Left lobe of liver (tissue), 2 donors: ENCODE results near the gene FBN2. TPM values are rescaled to one million over a fixed set of nuclear protein-coding genes. Genes with fewer than 3 reads are reported as not detected.

ENCODE experiments used
- ATAC-seq: fragments of 200-7000 bp; cut with Tn5 transposase; one replicate; pipeline ENCODE4 v1.9.1; 2020; ENCODE audit warnings: mild to moderate bottlenecking, moderate library complexity
- DNase-seq: peaks from one replicate; pipeline ENCODE4 v3.0.0-alpha.2; 2020; ENCODE audit warnings: low spot score
- total RNA-seq: library from RNA; stranded (reverse); gene quantifications from one replicate; pipeline ENCODE4 v1.2.1, GENCODE V29; 2021
- donor health status: DM: no; HTN: no; CAD: no; lungs with moderate emphysema.
- donor health status: DM: no; HTN: yes; CAD: no.

FBN2 gene
- total RNA-seq, 1 donor from 2014 or later, result 0.73 TPM

DNA sequence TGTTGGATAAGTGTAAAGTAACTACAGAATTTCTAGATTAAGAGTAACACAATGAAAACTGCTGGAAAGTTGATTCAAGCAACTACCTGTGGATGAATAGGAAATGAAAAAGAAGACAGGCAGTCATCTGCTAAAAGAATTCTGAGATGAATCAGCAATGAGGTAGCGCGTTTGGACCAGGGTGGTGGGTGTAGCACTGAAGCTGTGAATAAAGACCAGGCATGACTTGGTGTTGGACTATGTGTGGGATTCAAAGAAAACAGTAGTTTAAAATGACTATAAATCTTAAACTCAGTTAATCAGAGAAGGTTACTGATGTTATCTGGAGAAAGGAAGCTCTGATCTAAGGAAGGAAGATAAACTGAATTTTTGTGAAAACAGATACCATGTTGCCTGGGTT is 159.8 kb downstream of the FBN2 start:
- DNase-seq (no peak), ATAC-seq (no peak)

DNA sequence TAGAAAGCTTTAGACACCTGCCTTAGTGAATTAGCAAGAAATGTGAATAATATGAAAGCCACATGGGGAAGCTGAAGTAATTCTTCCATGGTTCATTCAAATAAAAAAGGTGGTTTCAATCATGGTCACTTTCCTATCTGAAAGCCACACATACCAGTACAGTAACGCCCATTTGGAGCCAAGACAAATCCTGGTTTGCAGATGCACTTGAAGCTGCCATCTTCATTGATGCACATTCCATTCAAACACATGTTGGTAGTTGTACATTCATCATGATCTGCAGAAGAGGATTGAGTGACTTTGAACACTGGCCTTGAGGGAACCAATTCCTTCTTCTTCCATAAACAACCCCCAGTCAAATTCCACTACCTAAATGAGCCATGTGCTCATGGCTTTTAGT is 161.5 kb downstream of the FBN2 start:
- DNase-seq (no peak), ATAC-seq (no peak)

DNA sequence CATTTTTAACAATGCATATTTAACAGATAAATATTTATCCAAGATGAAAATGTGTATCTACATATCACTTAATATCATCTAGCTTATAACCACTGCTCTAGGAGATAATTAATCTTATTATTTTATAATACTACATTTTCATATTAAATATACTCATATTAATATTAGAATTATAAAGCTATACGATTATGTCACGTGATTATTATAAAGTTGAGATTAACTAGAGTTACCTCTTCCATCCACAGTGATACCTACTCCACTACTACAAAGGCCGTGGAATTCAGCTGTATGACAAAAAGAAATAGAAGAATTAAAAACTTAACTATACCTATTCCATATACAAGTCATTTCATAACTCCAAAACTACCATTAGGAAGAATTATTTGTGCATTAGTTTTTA is 171.9 kb downstream of the FBN2 start:
- ATAC-seq (no peak), DNase-seq (no peak)

DNA sequence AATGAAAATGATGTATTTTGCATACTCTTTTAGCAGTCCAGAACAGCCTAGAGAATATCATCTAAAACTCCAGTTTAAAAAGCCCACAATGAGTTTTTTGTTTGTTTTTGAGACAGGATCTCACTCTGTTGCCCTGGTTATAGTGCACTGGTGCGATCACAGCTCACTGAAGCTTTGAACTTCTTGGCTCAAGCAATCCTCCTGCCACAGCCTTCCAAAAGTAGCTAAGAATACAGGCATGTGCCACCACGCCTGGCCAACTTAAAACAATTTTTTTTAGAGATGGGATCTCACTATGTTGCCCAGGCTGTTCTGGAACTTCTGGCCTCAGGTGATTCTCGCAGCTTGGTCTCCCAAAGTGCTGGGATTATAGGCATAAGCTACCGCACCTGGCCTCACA is 175.7 kb downstream of the FBN2 start:
- no peak for DNase-seq
- ATAC-seq, result no peak

DNA sequence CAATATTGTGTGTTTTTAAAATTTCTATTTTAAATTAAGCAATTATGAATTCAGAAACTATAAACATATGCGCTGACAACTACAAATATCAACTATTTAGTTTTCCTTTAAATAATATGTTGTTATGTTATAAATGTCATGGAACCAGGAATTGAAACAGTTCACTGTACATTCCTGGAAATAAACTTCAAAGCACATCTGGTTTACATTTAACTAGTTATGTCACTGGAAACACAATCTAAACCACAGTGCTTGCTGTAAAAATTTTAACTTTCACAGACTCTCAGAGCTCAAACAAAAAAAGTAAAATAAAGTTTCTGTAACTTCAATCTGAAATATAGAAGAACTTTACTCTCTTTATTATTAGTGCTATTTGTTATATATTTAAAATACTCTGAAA is 179.2 kb downstream of the FBN2 start:
- ATAC-seq, result no peak

DNA sequence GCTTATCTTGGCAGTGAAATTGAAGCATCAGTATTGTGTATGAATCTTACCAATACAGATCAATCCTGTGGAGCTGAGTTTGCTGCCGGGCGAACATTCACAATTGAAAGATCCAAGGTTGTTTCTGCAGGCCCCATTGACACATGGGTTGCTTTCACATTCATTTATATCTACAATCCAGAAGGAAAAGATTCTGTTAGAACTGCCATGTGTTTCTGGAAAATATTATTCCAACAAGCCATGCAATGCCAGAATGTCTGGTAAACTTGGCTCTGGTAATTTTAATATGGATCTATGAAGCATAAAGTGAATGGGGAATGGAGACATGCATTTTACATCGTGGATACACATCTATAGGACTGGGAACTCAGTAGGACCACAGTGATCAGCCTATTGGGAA is 180.8 kb downstream of the FBN2 start:
- ATAC-seq, result no peak
- DNase-seq, result no peak

More for the DNA sequence above, 179.2 kb downstream of the FBN2 start:
- DNase-seq, result no peak

DNA sequence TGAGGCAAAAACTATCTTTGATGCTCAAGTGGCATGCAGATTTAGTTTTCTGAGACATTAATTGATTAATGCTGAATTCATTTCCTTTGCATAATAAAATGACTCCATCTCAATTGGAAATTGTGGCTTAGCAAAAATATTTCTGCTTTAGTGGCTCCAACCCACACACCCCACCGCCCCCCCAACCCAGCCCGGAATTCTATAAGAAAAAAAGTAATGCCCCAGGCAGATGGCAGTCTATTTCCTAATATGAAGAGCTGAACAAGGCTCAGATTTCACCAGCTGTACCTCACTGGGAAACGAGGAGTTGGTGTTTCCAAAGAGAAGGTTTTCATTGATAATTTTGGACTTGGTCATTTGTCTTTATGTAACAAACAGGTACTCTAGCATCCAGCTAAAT is 182.1 kb downstream of the FBN2 start:
- no peak for DNase-seq
- ATAC-seq, result no peak

DNA sequence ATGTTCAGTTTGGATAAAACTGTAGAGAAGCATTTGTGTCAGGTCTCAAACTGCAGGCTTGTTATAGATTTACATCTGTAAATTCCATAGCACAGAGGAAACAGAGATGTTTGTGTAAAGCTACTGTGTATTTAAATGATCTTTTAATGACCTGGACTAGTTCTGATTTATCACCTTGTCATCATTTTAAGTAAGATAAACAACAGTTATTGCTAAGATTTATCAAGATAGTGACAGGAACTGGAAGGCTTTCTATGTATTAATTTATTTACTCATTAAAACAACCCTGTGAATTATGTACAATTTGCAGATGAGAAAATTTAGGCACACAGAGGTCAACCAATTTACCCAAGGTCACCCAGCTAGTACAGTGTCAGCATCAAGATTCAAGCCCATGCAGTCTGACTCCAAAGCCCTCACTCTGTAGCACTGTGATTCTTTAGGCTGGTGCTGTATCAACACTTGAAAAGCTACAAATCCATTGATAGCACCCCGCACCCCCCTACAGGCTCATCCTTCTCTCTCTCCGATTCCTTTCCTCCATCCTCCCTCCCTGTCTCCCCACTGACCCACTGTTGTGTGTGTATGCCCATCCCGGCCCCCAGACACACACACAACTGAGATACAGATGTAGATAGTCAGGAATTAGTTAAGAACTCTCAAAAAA is 184.5 kb downstream of the FBN2 start:
- DNase-seq, result no peak

DNA sequence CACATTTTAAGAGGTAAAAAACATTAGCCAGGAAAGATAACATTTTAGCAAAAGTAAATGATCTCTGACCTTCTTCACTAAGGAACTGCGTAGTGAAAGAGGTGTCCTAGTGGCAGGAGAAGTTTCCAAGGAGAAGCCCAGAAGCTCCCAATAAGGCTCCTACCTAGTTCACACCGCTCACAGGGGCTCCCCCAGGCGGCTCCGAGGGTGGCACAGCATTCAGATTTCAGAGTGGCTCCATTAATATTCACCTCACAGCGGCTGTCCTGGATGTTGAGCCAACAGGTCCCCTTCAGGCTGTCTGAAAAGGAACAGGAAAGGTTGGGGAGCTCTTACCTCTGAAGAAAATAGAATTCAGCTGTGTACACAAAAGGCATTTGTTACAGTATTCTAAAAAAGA is 187.3 kb downstream of the FBN2 start:
- ATAC-seq, result no peak
- DNase-seq, result no peak

More for the DNA sequence above, 184.5 kb downstream of the FBN2 start:
- no peak for ATAC-seq

DNA sequence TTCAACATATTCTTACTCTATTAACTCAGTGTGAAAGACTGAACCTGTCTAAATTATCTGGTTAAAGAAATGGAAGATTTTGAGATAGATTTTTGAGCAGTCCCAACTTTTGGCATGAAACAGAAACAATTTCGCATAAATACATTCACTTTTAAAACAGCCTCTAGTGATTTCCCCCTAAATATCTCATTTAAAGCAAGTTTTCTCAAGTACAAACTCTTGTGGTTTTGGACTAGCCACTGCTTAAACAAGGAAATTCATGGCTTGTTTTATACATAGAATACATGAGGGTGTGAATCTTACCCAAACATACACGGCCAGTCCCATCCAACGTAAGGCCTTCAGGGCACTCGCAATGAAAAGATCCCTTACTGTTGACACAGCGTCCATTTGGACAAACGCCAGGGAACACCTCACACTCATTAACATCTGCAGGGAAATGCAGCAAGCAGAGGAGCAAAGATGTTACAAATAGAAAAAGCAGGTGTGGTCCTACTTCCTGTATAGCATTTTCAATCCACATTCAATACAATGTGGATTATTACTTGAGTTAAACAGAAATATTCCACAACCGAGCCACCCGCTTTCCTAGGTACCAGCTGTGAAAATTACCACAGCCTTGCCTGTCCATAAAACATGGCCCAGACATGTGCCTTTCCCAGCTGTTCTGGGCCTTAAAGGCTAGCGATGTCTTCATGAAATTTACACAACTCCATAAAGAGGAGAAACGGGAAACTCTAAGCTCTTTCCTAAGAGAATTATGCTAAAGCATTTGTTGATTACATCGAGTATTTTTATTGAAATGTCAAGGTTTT is 188.8 kb downstream of the FBN2 start:
- ATAC-seq, result no peak
- DNase-seq, result no peak

DNA sequence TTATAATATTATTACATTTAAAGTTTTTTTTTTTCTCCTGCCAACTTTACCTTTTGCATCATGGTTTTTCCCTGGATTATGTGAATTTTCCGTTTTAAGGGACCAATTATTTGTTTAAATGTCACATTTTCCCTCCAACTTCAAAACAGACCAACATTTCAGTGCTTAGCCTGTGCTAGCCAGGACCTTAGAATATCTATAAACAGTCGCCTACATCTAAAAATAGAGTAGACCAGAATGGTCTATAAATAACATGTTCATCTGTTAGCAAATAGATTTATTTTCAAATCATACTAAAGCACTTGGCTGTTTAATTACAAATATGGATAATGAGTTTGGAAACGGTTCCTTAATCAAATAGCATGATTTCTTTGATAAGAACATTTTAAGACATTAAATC is 192.0 kb downstream of the FBN2 start:
- no peak for ATAC-seq
- no peak for DNase-seq

DNA sequence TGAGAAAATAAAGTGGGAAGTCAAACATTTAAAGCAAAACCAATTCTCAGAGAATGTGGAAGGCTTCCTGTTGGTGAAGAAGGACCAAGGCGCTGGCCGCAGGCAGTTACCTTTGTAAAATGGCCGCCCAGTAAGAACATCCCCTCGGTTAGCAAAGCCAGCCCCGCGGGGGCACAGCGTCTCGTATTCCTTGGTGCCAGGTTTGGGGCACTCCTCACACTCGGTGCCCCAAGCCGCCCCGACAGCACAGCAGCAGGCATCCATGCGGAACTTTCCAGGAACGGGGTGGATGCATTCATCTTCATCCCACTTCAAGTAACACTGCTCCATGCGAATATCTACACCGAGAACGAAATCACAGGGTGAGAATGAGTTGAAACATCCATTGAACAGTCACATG is 192.8 kb downstream of the FBN2 start:
- no peak for ATAC-seq
- no peak for DNase-seq

DNA sequence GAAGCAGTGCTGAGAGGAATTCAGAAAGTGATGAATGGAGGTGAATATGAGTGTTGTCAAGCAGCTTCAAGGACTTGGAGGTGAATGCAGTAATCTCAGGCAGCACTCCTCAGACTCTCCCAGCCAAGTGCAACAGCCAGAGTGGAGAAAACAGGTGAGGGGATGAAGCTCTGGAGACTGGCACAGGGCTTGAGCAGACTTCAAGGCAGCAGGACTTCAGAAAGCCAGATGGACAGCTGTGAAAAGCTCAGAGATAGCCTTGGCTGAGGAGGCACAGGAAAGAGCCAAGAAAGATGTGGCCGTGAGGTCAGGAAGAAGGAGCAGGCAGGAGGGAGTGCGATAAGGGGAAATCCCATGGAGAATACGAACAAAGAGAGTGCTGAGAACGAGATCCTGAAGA is 194.9 kb downstream of the FBN2 start:
- DNase-seq (no peak), ATAC-seq (no peak)

DNA sequence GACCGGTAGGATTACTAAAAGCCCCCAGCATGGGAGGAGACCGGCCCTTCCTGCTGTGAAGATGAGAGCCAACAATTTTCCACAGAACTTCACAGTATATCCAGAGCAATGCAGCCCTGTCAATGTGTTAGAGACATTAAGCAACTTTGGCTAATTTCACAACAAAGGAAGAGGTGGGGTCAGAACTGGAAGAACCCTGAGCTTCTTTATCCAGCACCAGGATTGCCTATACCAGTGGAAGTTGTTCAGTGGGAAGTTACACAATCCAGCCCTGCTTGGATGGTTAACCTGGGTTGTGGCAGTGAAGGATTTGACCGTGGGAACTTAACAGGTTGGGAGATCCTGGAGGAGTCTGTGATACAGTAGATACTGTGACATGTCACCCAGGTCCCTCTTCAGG is 197.0 kb downstream of the FBN2 start:
- ATAC-seq, result peak; percentile 17
- no peak for DNase-seq

DNA sequence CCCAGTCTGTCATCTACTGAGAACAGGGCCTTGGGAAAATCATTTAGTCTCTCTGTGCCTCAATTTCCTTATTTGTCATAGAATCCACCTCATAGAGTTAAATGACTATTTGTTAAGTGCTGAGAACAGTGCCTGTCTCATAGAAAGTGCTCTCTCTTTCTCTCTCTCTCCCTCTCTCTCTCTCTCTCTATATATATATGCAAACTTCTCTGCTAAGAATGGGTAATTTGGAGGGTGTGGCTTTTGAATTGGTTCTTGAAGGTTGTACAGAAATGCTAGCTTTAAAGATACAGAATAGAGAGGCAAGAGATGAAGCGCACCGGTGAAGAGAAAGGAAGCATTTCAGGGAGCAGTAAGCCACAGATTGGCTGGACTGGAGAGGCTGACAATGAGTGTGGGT is 197.4 kb downstream of the FBN2 start:
- no peak for DNase-seq

DNA sequence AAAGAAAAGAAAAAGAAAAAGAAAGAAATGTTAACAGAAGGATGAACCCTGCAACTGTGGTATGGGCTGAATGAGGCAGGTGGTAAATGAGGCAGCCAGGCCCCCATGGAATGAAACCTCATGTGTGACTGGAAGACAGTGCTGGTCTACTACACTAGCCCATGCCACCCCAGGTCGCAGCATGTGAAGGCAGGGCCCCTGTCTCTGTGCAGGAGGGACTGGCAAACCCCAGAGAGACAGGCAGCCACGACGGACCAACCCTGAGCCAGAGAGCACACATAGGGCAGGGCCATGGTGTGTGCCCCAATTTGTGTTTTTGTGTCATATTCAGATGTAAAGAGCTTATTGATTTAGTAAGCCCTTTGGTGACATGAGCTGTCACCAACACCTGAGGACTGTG is 198.5 kb downstream of the FBN2 start:
- DNase-seq (no peak), ATAC-seq (no peak)

More for the DNA sequence above, 197.4 kb downstream of the FBN2 start:
- ATAC-seq, result no peak

DNA sequence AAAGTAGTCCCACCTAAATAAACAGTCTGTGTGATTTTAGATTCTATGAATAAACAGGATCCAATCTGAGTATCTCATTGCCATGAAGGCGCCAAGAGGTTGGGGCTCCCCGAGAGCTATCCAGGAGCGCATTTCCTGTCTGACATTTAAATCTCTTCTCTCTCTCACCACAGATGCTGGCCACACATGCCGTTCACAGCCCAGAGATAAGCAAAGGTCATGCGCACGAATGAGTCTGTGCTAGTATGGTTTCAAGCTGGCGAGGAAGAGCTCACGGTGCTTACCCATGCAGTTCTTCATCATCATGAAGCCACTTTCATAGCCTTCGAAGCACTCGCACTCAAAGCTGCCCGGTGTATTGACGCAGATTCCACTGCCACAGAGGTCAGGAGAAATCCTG is 199.4 kb downstream of the FBN2 start:
- DNase-seq, result no peak
- ATAC-seq, result no peak

DNA sequence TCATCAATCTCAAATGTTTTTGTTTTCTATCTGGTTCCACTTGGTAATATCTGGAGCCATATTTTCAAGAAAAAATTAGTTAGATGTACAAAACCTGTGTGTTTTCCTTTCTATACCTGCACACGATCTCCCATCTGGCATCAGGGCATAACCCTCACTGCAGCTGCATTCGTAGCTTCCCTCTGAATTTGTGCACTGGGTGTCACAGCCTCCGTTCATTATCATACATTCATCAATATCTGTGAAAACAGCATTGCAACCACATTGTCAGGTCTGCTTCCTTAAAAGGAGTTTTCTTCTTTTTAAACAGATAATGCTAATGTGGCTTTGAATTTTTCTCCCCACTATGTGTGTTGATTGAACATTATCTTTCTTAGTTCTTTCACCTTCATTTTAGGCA is 202.7 kb downstream of the FBN2 start:
- ATAC-seq, result no peak
- DNase-seq, result no peak

DNA sequence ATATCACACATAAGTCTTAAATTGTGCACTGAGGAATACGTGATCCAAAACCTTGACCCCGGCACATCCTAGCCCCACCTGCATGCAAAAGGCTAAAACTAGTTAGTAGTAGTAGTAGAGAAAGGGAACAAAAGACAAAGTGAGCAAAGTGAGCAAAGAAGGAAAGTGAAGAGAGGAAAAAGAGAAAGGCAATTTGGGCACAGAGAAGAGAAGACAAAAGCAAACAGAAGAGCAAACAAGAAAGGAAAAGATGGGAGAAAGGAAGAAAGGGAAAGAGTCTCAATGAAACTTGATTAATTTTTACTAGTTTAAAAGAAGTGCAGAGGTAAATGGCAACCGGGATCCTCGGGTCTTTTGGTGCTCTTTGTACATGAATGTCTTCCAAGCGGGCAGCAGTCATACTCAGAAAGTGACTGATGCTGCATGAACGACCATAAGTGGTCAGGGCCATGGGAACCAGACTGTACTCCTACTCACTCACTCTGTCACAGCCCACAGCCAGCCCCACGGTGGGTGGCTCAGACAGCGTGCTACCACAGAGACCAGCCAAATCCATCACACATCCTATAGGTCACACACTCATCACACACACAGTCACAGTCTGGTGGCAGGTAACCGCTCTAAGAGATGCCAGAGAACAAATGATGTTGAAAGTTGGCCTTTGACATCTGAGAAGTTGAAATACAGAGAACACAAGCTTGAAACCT is 203.9 kb downstream of the FBN2 start:
- ATAC-seq (no peak), DNase-seq (no peak)

DNA sequence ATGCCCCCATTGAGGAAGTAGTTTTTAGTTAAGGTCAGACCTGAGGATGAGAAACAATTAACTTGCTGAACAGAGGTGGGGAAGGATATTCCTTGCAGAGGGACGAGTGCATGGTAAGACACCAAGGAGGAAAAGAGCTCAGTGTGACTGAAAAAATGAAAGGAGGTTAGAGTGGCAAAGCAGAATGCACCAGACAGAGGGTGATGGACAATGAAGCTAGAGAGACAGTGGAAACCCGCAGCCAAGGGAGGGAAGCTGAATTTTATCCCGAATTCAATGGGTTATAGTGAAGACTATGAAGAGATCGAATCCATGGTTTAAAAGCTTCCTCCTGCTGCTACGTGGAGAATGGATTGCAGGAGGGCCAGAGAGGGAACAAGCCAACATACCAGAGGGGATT is 206.8 kb downstream of the FBN2 start:
- ATAC-seq (no peak), DNase-seq (no peak)

DNA sequence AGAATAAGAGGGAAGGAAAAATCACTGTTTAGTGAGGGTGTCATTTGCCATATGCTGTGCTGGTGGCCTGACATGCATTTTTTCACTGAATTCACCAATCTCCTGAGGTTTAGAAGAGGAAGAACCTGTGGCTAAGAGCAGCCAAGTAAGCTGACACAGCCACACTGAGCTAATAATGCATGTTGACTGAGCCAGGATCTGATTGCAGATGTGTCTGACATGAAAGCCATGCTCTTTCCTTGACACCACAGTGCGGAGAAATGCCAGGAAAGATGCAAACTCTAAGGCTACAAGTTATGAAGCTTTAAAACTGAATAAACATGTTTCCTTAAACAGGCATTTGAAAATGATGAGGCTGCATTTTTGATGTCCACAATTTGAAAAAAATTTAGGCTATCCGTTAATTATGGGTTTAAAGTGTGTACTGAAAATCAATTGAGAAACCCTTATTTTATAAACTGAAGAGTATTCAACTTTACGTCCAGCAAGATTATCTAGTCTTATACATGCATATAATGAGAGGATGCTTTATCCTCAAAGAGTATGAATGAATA is 208.6 kb downstream of the FBN2 start:
- DNase-seq (no peak), ATAC-seq (no peak)

DNA sequence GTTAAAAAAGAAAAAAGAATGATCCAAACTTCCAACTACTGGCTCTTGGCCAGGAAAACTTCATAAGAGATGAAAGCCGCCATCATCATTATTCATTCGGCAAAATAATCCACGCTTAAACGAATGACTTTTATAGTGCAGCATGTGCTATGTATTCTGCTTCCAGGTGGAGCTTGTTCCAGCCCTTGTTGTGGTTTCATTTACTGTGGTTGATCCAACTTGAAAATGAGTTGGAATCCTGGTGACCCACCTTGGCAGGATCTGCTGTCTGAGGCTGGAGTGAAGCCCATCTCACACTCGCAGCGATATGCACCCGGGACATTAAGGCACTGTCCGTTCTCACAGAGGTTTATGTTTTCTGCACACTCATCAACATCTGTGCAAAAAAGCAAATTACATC is 209.6 kb downstream of the FBN2 start:
- no peak for ATAC-seq
- no peak for DNase-seq
